Choroid plexus epithelial cell (primary cell): Measurements from ENCODE around the gene CTSK.
"Not testable (repeated sequence)": the region's sequence is repeated elsewhere in the genome, so short reads cannot be mapped to it uniquely, and the experiment has no call there.

Source experiments
- DNase-seq: peaks from one replicate; pipeline ENCODE4 v3.0.0-alpha.2; 2010; ENCODE audit warnings: low read depth
- H3K4me3 ChIP-seq: 2 replicates; pipeline ENCODE4 v1.5.1; 2011; ENCODE audit warnings: low read depth, mild to moderate bottlenecking, control low read depth, low read length, moderate library complexity
- CTCF ChIP-seq: conservative IDR thresholded peaks from 2 replicates; pipeline ENCODE4 v1.5.1; 2011; ENCODE audit warnings: low read depth, mild to moderate bottlenecking, control low read depth, inconsistent platforms, low read length, moderate library complexity

Gene CTSK

GRCh38 chr1:150788946-150789345, 19.1 kb downstream of the CTSK start:
- DNase-seq = no peak
- H3K4me3 ChIP-seq = no peak overlapping the region
- TF ChIP-seq CTCF = no peak

- H3K4me3 ChIP-seq = no peak overlapping the region
Observed at GRCh38 chr1:150787455-150787854, 20.6 kb downstream of the CTSK start.

GRCh38 chr1:150780510-150780909, 27.6 kb downstream of the CTSK start:
- TF ChIP-seq CTCF = no peak
- DNase-seq = no peak
- H3K4me3 ChIP-seq = no peak overlapping the region

More at GRCh38 chr1:150787455-150787854, 20.6 kb downstream of the CTSK start:
- no peak for DNase-seq
- no peak for TF ChIP-seq CTCF

- TF ChIP-seq CTCF = no peak
- no peak for DNase-seq
Observed at GRCh38 chr1:150778409-150778808, 29.7 kb downstream of the CTSK start.

GRCh38 chr1:150777544-150777943, 30.5 kb downstream of the CTSK start:
- H3K4me3 ChIP-seq = no peak overlapping the region
- DNase-seq = no peak
- no peak for TF ChIP-seq CTCF

More at GRCh38 chr1:150778409-150778808, 29.7 kb downstream of the CTSK start:
- H3K4me3 ChIP-seq = no peak overlapping the region

GRCh38 chr1:150775931-150776505, 32.0 kb downstream of the CTSK start:
- not testable (repeated sequence) for H3K4me3 ChIP-seq, DNase-seq

GRCh38 chr1:150775276-150775675, 32.8 kb downstream of the CTSK start:
- no peak for TF ChIP-seq CTCF
- no peak overlapping the region for H3K4me3 ChIP-seq
- no peak for DNase-seq
